ENCODE results near the gene DAPK3.
"Not testable (repeated sequence)": the region's sequence is repeated elsewhere in the genome, so short reads cannot be mapped to it uniquely, and the experiment has no call there.

Gene DAPK3

GRCh38 chr19:3970313-3970807, 539 bp downstream of the DAPK3 start:
- TF ChIP-seq EZH2phosphoT487 (IDR thresholded peaks at IDR 0.05; ENCODE audit: low read depth) (no peak), CTCF (IDR thresholded peaks at IDR 0.05; ENCODE audit: low read depth, low read length) (no peak)
- peaks cover 9% of the 10 kb centered on the region for H4K20me1 ChIP-seq (ENCODE audit: insufficient read depth, low read length)
- peaks cover 28% of the 10 kb centered on the region for H3K36me3 ChIP-seq (replicated peaks; ENCODE audit: low read depth, low read length)
- H3K4me2 ChIP-seq (ENCODE audit: low read length), result peak overlapping the region; percentile 84
- H3K27ac ChIP-seq (ENCODE audit: low read length), result 0 out of 2 replicates have a peak overlapping the region, but pooled peaks have one; percentile 24
- H3K79me2 ChIP-seq (ENCODE audit: low read length), result peaks cover 20% of the 10 kb centered on the region
- peaks cover 10% of the 10 kb centered on the region for H3K4me1 ChIP-seq (ENCODE audit: low read length)
- H3K9ac ChIP-seq (ENCODE audit: low read length), result peak overlapping the region; percentile 86
- no peaks in the 10 kb centered on the region for H3K27me3 ChIP-seq (ENCODE audit: low read depth, low read length)
- peak overlapping the region; percentile 52; the same call in 1 of the 2 replicates for H2AFZ ChIP-seq (ENCODE audit: low read depth, low read length)
- H3K9me3 ChIP-seq (ENCODE audit: insufficient read depth, low read length), result no peaks in the 10 kb centered on the region
- peak overlapping the region; percentile 90 for H3K4me3 ChIP-seq (ENCODE audit: low read length)

GRCh38 chr19:3969435-3970312, 1.2 kb downstream of the DAPK3 start:
- Histone ChIP-seq H3K27ac (ENCODE audit: low read length) (no peak overlapping the region), H3K9ac (ENCODE audit: low read length) (peak overlapping the region; percentile 86), H3K4me2 (ENCODE audit: low read length) (peak overlapping the region; percentile 84), H3K4me3 (ENCODE audit: low read length) (peak overlapping the region; percentile 90), H3K4me1 (ENCODE audit: low read length) (peaks cover 10% of the 10 kb centered on the region), H3K79me2 (ENCODE audit: low read length) (peaks cover 20% of the 10 kb centered on the region), H3K9me3 (ENCODE audit: insufficient read depth, low read length) (no peaks in the 10 kb centered on the region), H4K20me1 (ENCODE audit: insufficient read depth, low read length) (peaks cover 4% of the 10 kb centered on the region; the same call in 1 of the 2 replicates), H3K36me3 (replicated peaks; ENCODE audit: low read depth, low read length) (peaks cover 27% of the 10 kb centered on the region), H2AFZ (ENCODE audit: low read depth, low read length) (no peak overlapping the region), H3K27me3 (ENCODE audit: low read depth, low read length) (no peaks in the 10 kb centered on the region)
- TF ChIP-seq EZH2phosphoT487 (IDR thresholded peaks at IDR 0.05; ENCODE audit: low read depth), result no peak
- TF ChIP-seq CTCF (IDR thresholded peaks at IDR 0.05; ENCODE audit: low read depth, low read length), result no peak

GRCh38 chr19:3968556-3969434, 2.1 kb downstream of the DAPK3 start:
- H3K4me3 ChIP-seq (ENCODE audit: low read length), result no peak overlapping the region
- H3K79me2 ChIP-seq (ENCODE audit: low read length), result peaks cover 20% of the 10 kb centered on the region
- H3K27ac ChIP-seq (ENCODE audit: low read length), result no peak overlapping the region
- H3K4me1 ChIP-seq (ENCODE audit: low read length), result peaks cover 10% of the 10 kb centered on the region
- no peaks in the 10 kb centered on the region for H3K9me3 ChIP-seq (ENCODE audit: insufficient read depth, low read length)
- no peaks in the 10 kb centered on the region for H3K27me3 ChIP-seq (ENCODE audit: low read depth, low read length)
- TF ChIP-seq CTCF (IDR thresholded peaks at IDR 0.05; ENCODE audit: low read depth, low read length), result no peak
- no peak for TF ChIP-seq EZH2phosphoT487 (IDR thresholded peaks at IDR 0.05; ENCODE audit: low read depth)
- H3K4me2 ChIP-seq (ENCODE audit: low read length), result no peak overlapping the region
- H3K36me3 ChIP-seq (replicated peaks; ENCODE audit: low read depth, low read length), result peaks cover 33% of the 10 kb centered on the region
- H4K20me1 ChIP-seq (ENCODE audit: insufficient read depth, low read length), result peaks cover 4% of the 10 kb centered on the region; the same call in 1 of the 2 replicates
- no peak overlapping the region for H2AFZ ChIP-seq (ENCODE audit: low read depth, low read length)
- no peak overlapping the region for H3K9ac ChIP-seq (ENCODE audit: low read length)

GRCh38 chr19:3967983-3968382, 2.9 kb downstream of the DAPK3 start:
- Histone ChIP-seq H3K79me2 (ENCODE audit: low read length) (peaks cover 20% of the 10 kb centered on the region), H3K36me3 (replicated peaks; ENCODE audit: low read depth, low read length) (peaks cover 41% of the 10 kb centered on the region)
- H3K4me3 ChIP-seq (ENCODE audit: low read length); H3K4me2 ChIP-seq (ENCODE audit: low read length); H3K9ac ChIP-seq (ENCODE audit: low read length); H4K20me1 ChIP-seq (ENCODE audit: insufficient read depth, low read length); H3K27ac ChIP-seq (ENCODE audit: low read length); H3K9me3 ChIP-seq (ENCODE audit: insufficient read depth, low read length); H3K4me1 ChIP-seq (ENCODE audit: low read length); H2AFZ ChIP-seq (ENCODE audit: low read depth, low read length); H3K27me3 ChIP-seq (ENCODE audit: low read depth, low read length): not testable (repeated sequence)
